ENCODE results near the gene NUBPL. TPM values are rescaled to one million over a fixed set of nuclear protein-coding genes. Genes with fewer than 3 reads are reported as not detected.
"Not testable (repeated sequence)": the region's sequence is repeated elsewhere in the genome, so short reads cannot be mapped to it uniquely, and the experiment has no call there.

The NUBPL gene
- total and polyA plus RNA-seq, 2 donors from 2014 or later = 11.2 to 16.2 TPM

GRCh38 chr14:31858868-31859267 lies 297.7 kb downstream of the NUBPL start:
- Histone ChIP-seq H3K4me3 (ENCODE audit: low read length in 3 of 3) (no peak overlapping the region), H3K9me3 (ENCODE audit: control insufficient read depth in 2 of 3, insufficient read depth in 1 of 3, low read length in 3 of 3) (no peaks in the 10 kb centered on the region), H3K27ac (ENCODE audit: low read depth in 2 of 2, low read length in 2 of 2) (no peak overlapping the region), H3K36me3 (ENCODE audit: control insufficient read depth in 2 of 3, insufficient read depth in 3 of 3, low read length in 3 of 3) (no peaks in the 10 kb centered on the region), H3K4me1 (ENCODE audit: control insufficient read depth in 2 of 3, insufficient read depth in 2 of 3, low read depth in 1 of 3, low read length in 3 of 3) (no peaks in the 10 kb centered on the region), H3K27me3 (ENCODE audit: control insufficient read depth, insufficient read depth, low read length) (no peaks in the 10 kb centered on the region), H3K9ac (ENCODE audit: low read length in 3 of 3) (no peak overlapping the region)
- intact Hi-C loops (cut with DNase I) = no loop called here
- DNase-seq = no peak
- FAIRE-seq = no peak
- TF ChIP-seq CTCF (IDR thresholded peaks at IDR 0.05; ENCODE audit: borderline replicate concordance, extremely low read depth, insufficient read depth) = no peak

- Histone ChIP-seq H3K4me1 (ENCODE audit: control insufficient read depth in 2 of 3, insufficient read depth in 2 of 3, low read depth in 1 of 3, low read length in 3 of 3) (no peaks in the 10 kb centered on the region), H3K27me3 (ENCODE audit: control insufficient read depth, insufficient read depth, low read length) (no peaks in the 10 kb centered on the region), H3K36me3 (ENCODE audit: control insufficient read depth in 2 of 3, insufficient read depth in 3 of 3, low read length in 3 of 3) (no peaks in the 10 kb centered on the region), H3K9me3 (ENCODE audit: control insufficient read depth in 2 of 3, insufficient read depth in 1 of 3, low read length in 3 of 3) (no peaks in the 10 kb centered on the region), H3K9ac (ENCODE audit: low read length in 3 of 3) (no peak overlapping the region), H3K4me3 (ENCODE audit: low read length in 3 of 3) (no peak overlapping the region), H3K27ac (ENCODE audit: low read depth in 2 of 2, low read length in 2 of 2) (no peak overlapping the region)
- intact Hi-C loops (cut with DNase I) = no loop called here
- DNase-seq (no peak), FAIRE-seq (no peak)
- TF ChIP-seq CTCF (IDR thresholded peaks at IDR 0.05; ENCODE audit: borderline replicate concordance, extremely low read depth, insufficient read depth) = no peak
Observed at GRCh38 chr14:31864937-31865855, 304.0 kb downstream of the NUBPL start.

- Histone ChIP-seq H3K4me1 (ENCODE audit: control insufficient read depth in 2 of 3, insufficient read depth in 2 of 3, low read depth in 1 of 3, low read length in 3 of 3) (no peaks in the 10 kb centered on the region), H3K36me3 (ENCODE audit: control insufficient read depth in 2 of 3, insufficient read depth in 3 of 3, low read length in 3 of 3) (no peaks in the 10 kb centered on the region), H3K4me3 (ENCODE audit: low read length in 3 of 3) (no peak overlapping the region), H3K9ac (ENCODE audit: low read length in 3 of 3) (no peak overlapping the region), H3K9me3 (ENCODE audit: control insufficient read depth in 2 of 3, insufficient read depth in 1 of 3, low read length in 3 of 3) (no peaks in the 10 kb centered on the region), H3K27ac (ENCODE audit: low read depth in 2 of 2, low read length in 2 of 2) (no peak overlapping the region), H3K27me3 (ENCODE audit: control insufficient read depth, insufficient read depth, low read length) (no peaks in the 10 kb centered on the region)
- TF ChIP-seq CTCF (IDR thresholded peaks at IDR 0.05; ENCODE audit: borderline replicate concordance, extremely low read depth, insufficient read depth) = no peak
- DNase-seq (no peak), FAIRE-seq (no peak)
- intact Hi-C loops (cut with DNase I) = no loop called here
Observed at GRCh38 chr14:31867570-31867969, 306.4 kb downstream of the NUBPL start.

- intact Hi-C loops (cut with DNase I); H3K4me1 ChIP-seq (ENCODE audit: control insufficient read depth in 2 of 3, insufficient read depth in 2 of 3, low read depth in 1 of 3, low read length in 3 of 3); H3K9ac ChIP-seq (ENCODE audit: low read length in 3 of 3); DNase-seq; FAIRE-seq; H3K36me3 ChIP-seq (ENCODE audit: control insufficient read depth in 2 of 3, insufficient read depth in 3 of 3, low read length in 3 of 3); H3K9me3 ChIP-seq (ENCODE audit: control insufficient read depth in 2 of 3, insufficient read depth in 1 of 3, low read length in 3 of 3); H3K4me3 ChIP-seq (ENCODE audit: low read length in 3 of 3); H3K27me3 ChIP-seq (ENCODE audit: control insufficient read depth, insufficient read depth, low read length); H3K27ac ChIP-seq (ENCODE audit: low read depth in 2 of 2, low read length in 2 of 2): not testable (repeated sequence)
Observed at GRCh38 chr14:31868096-31868495, 306.9 kb downstream of the NUBPL start.

Measured in kidney (tissue), 14 donors.